HG03439 (cell line): ENCODE measurements around the gene XYLT2.
"Not testable (repeated sequence)": the region's sequence is repeated elsewhere in the genome, so short reads cannot be mapped to it uniquely, and the experiment has no call there.

Experiments
- ATAC-seq: cut with Tn5 transposase; IDR thresholded peaks from one replicate; pipeline ENCODE4 v1.9.1; 2021; ENCODE audit warnings: mild to moderate bottlenecking, moderate library complexity; ENCODE audit not compliant: unreplicated experiment

XYLT2 gene

GRCh38 chr17:50345432-50346312 is at the start of gene XYLT2:
TSS of gene XYLT2 (plus strand) at chr17:50346126. CDS start at chr17:50346141, 15 bp downstream.
- peak; percentile 63 for ATAC-seq

- no peak for ATAC-seq
These were observed 48.5 kb upstream of the XYLT2 start for GRCh38 chr17:50297407-50297865.

GRCh38 chr17:50298018-50298417 is 47.9 kb upstream of the XYLT2 start:
- ATAC-seq: no peak

GRCh38 chr17:50299776-50300175 is 46.1 kb upstream of the XYLT2 start:
- no peak for ATAC-seq

GRCh38 chr17:50300824-50301223 is 45.1 kb upstream of the XYLT2 start:
- ATAC-seq: not testable (repeated sequence)

- no peak for ATAC-seq
These were observed 43.9 kb upstream of the XYLT2 start for GRCh38 chr17:50301891-50302584.

GRCh38 chr17:50303051-50303450 is 42.9 kb upstream of the XYLT2 start:
- ATAC-seq: no peak

- ATAC-seq: no peak
These were observed 42.3 kb upstream of the XYLT2 start for GRCh38 chr17:50303596-50303995.

- no peak for ATAC-seq
These were observed 41.0 kb upstream of the XYLT2 start for GRCh38 chr17:50304781-50305404.

- ATAC-seq: no peak
These were observed 38.3 kb upstream of the XYLT2 start for GRCh38 chr17:50307654-50308053.

- no peak for ATAC-seq
These were observed 37.3 kb upstream of the XYLT2 start for GRCh38 chr17:50308666-50309065.

- no peak for ATAC-seq
These were observed 35.3 kb upstream of the XYLT2 start for GRCh38 chr17:50310455-50311111.

GRCh38 chr17:50311112-50311460 is 34.8 kb upstream of the XYLT2 start:
- ATAC-seq: no peak

- no peak for ATAC-seq
These were observed 34.4 kb upstream of the XYLT2 start for GRCh38 chr17:50311483-50311882.

GRCh38 chr17:50312308-50312707 is 33.6 kb upstream of the XYLT2 start:
- no peak for ATAC-seq

- ATAC-seq: no peak
These were observed 31.4 kb upstream of the XYLT2 start for GRCh38 chr17:50314456-50315011.

GRCh38 chr17:50316016-50316587 is 29.8 kb upstream of the XYLT2 start:
- ATAC-seq: no peak

GRCh38 chr17:50316660-50317059 is 29.3 kb upstream of the XYLT2 start:
- not testable (repeated sequence) for ATAC-seq

GRCh38 chr17:50317121-50317520 is 28.8 kb upstream of the XYLT2 start:
- no peak for ATAC-seq

GRCh38 chr17:50318501-50319285 is 27.2 kb upstream of the XYLT2 start:
- ATAC-seq: no peak
